Activated CD8-positive, alpha-beta memory T cell treated with anti-CD3 and anti-CD28 coated beads, Interleukin-2, amount 50 U/mL, for 1 hour (primary cell): ENCODE results near the gene DLGAP1.
A peak's percentile ranks its signal among the peaks of the same experiment; 100 is the strongest.

Source experiments
- DNase-seq: peaks from one replicate; pipeline ENCODE4 v3.0.0-alpha.2; 2020; ENCODE audit errors: extremely low read depth

DLGAP1 gene

GRCh38 chr18:3450799-3451182 lies 1004.3 kb downstream of the DLGAP1 start:
- DNase-seq, result no peak

DNA sequence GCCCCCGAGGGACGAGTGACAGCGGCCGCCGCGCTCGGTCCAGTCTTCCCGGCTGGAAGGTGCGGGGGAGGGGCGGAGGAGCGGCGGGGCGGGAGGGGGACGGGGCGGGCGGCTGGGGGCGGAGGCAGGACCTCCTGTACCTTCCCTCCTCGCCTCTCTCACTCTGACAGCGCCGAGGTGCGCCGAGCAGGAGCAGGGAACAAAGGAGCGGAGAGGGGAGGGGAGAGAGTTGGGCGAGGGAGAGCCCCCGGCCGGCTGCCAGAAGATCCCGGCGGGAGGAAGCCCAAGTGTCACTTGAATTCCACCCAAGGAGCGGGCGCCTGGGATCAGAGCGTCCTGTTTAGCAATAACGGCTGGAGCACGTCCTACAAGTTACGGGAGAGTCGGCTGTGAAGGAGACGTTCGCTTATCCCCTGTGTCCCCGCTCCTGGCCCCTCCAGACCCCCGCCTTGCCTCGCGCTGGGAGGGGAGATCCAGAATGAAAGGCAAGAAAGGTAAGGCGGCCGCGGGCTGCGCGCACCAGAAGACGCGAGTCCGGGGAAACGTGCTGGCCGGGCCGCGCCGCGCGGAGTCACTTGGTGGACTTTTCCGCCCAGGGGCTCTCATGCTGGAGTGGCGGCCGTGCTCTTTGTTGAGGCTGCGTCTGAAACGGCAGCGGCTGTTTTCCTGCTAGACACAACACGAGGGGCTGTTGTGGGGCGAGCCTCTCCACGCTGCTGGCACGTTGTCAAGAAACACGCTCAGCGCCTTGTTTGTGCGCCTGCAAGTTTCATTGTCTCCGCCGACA lies 1004.9 kb downstream of the DLGAP1 start, which contains the start of gene TGIF1:
Gene TGIF1 (plus strand): TSS at position 161 of the 787 bp plus-strand sequence. CDS start 318 bp downstream, at position 479.
- peak; percentile 77 for DNase-seq

GRCh38 chr18:3449512-3450011 lies 1005.5 kb downstream of the DLGAP1 start:
- no peak for DNase-seq

DNA sequence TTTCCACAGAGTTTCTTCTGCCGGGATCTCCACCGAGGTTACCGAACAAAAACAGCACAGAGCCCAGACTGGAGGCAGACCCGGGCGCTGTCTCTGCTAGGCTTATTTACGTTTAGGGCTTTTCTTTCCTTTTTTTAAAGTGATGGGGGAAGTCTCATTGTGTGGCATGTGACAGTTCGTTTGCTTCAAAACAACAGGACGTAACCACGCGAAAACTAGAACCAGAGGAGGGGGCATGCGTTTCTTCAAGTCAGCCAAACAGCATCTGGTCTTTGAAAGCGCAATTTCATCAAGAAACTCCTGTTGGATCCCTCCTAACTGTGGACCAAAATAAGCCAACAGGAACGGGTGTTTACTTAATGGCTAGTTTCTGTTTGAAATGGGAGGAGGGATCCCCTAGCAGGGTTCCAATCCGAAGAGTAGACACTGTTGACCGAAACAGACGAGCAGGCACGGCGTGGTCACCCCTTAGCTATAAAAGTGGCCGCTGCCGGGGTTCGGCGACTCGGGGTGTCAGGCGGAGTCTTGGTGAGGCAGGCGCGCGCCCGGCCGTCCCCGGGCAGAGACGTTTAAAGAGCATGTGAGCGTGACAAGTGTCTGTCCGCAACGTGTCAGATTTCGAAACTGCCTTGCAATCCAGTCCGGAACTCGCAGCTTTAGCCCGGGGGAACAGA lies 1006.1 kb downstream of the DLGAP1 start:
- DNase-seq, result no peak

DNA sequence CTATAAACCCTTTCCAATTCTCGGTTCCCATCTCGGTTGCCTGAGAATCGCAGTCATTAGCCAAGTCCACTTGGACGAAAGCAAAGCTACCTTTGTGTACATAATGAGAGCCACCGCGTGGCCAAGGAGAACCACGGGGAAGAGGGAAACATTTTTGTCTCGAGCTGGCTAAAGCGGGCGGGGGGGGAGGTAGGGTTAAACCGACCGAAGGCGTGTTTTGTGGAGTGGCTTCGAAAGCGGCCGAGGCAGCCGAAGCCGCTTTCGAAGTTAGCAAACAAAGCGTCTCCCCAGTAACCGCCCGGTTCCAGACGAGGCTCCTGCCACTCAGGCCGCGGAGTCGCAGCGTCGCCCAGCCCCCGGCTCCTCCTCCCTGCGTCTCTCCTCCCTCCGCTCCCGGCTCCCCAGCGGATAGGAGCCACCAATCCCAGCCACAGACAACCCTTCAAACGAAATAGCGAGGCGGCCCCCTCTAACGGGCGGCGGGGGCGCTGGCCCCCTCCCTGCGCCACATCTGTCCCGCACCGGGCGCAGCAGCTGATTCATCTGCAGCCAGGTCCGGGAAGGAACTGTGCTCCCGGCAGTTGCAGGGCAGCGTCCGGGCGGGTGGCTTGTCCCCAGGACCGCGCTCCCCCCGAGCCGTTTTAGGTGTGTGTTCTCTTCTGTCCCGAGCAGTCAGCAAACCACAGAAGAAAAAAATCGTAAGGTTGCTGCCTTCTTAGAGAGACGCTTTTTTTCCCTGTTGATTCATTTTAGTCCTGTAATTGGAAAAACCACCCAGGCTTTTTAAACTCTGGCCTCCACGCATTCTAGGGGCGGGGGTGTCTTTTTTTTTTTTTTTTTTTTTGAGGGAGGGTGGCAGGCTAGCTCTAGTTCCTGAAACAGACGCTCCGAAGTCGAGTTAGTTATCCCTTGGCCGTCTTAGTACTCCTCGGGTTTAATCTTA lies 1006.9 kb downstream of the DLGAP1 start:
- peak; percentile 77 for DNase-seq

DNA sequence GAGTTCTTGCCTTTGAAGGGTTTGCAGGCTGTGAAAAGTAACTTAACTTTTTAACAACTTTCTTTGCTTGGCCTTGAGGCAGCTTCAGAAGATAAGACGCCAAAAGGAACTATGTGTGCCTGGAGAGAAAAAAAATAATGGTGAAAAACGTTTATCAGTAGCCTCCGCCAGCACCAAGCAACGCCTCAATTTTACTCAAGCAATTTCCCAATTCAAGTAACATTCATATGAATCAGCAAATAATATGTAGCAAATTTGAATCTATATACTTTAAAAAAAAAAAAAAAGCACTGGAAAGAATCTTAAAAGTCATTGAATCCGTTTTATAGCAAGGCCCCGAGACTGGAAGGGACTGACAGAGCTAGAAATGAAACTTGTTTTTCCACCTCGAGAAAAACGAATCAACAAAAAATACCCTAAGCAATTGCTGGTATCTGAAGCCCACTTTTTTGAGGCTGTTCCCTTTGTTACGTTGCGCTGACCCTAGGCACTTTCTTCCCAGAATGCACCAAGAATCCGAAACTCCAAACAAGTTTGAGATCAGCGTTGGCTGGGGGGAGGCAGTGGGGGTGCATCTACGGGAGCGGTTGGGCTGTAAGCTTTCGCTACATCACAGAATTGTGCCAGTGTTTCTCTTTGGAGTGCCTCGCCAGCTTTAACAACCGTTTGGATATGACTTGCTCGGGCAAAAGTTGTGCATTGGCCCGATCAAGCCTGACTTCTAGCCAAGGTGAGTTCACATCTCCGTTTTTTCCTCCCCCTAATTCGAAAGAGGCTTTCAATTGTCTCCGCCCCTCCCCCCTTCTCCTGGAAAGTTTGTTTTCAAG lies 1007.8 kb downstream of the DLGAP1 start:
- DNase-seq, result no peak
